HG03196 (cell line): Measurements from ENCODE around the gene RMND5A.

Experiments
- ATAC-seq: cut with Tn5 transposase; IDR thresholded peaks from one replicate; pipeline ENCODE4 v1.9.1; 2021; ENCODE audit not compliant: unreplicated experiment

Gene RMND5A

GRCh38 chr2:86825036-86825692, 105.1 kb downstream of the RMND5A start:
- no peak for ATAC-seq

GRCh38 chr2:86825693-86826381, 105.7 kb downstream of the RMND5A start:
- ATAC-seq: no peak

GRCh38 chr2:86826951-86827350, 106.9 kb downstream of the RMND5A start:
- no peak for ATAC-seq
